Heart left ventricle (tissue), 13 donors: ENCODE data around the gene TNFAIP8L3.

Source experiments
- POLR2A ChIP-seq, 2 donors: fragments of 450-650 bp; IDR thresholded peaks; one replicate each; pipeline ENCODE4 v1.6.1; 2017; ENCODE audit warnings: antibody characterized with exemption in 2 of 2, mild to moderate bottlenecking in 2 of 2, moderate library complexity in 2 of 2
- TF ChIP-seq, protein P1 (sequence below), 12 donors: fragments of 200-600 bp; sonication (generic) in 4 of 12; IDR thresholded peaks; one replicate each; pipeline versions ENCODE4 v1.5.0 to v1.8.0; 2018 to 2022; ENCODE audit warnings: antibody characterized with exemption in 12 of 12, mild to moderate bottlenecking in 5 of 12
- donor health status: ischemic (EF 13 %, LVEDD 7.1; RV severe dilation, severe dysfunction).
- donor health status: DM: no; HTN: yes; CAD: no.
- donor health status: DM: no; HTN: no; CAD: no.
- donor health status: ischemic (EF 25% LVEDD 6.9; RV normal size, moderate dysfunction).
- donor health status: ischemic (EF 25% LVEDD 5.7; RV mildly dilated, moderate dysfunction).
- donor health status: ischemic (EF 35%, LVEDD 5.7; RV mildly dilated, moderate dysfunction).
- donor health status: nonischemic (EF 11% LVEDD 7.7; RV severe dilation, severe dysfunction).
- donor health status: DM: yes; HTN: yes; CAD: no.
- donor health status: PGD.
- donor health status: ischemic (EF 29% LVEDD 5.4; RV normal size, mild dysfunction).
- donor health status: nonischemic (EF 23%, LVEDD 6.1; RV moderate dilation, normal function).

- TF ChIP-seq, protein P1, sequence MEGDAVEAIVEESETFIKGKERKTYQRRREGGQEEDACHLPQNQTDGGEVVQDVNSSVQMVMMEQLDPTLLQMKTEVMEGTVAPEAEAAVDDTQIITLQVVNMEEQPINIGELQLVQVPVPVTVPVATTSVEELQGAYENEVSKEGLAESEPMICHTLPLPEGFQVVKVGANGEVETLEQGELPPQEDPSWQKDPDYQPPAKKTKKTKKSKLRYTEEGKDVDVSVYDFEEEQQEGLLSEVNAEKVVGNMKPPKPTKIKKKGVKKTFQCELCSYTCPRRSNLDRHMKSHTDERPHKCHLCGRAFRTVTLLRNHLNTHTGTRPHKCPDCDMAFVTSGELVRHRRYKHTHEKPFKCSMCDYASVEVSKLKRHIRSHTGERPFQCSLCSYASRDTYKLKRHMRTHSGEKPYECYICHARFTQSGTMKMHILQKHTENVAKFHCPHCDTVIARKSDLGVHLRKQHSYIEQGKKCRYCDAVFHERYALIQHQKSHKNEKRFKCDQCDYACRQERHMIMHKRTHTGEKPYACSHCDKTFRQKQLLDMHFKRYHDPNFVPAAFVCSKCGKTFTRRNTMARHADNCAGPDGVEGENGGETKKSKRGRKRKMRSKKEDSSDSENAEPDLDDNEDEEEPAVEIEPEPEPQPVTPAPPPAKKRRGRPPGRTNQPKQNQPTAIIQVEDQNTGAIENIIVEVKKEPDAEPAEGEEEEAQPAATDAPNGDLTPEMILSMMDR (IDR thresholded peaks at IDR 0.05), result no peak
- no peak for TF ChIP-seq POLR2A (IDR thresholded peaks at IDR 0.05)
Observed at GRCh38 chr15:51089041-51089440, 5.7 kb downstream of the TNFAIP8L3 start.
